WTC11 (cell line): ENCODE measurements around the gene ZNF850.

Experiments
- CBFB ChIP-seq: sonication (generic); formaldehyde crosslinking; IDR thresholded peaks from 2 replicates; pipeline ENCODE4 v1.8.1; 2022; ENCODE audit warnings: mild to moderate bottlenecking, low read depth, missing genetic modification reagents
- CTCF ChIP-seq: fragments of 200-600 bp; IDR thresholded peaks from 2 replicates; pipeline ENCODE4 v1.8.0; 2022; ENCODE audit warnings: antibody characterized with exemption
- ETV6 ChIP-seq: sonication (generic); formaldehyde crosslinking; IDR thresholded peaks from 2 replicates; pipeline ENCODE4 v1.8.1; 2022; ENCODE audit warnings: mild to moderate bottlenecking, missing genetic modification reagents
- ZNF416 ChIP-seq: fragments of 250-450 bp; sonication (Bioruptor Pico); IDR thresholded peaks from 2 replicates; pipeline ENCODE4 v1.9.0; 2021; ENCODE audit warnings: mild to moderate bottlenecking, inconsistent platforms
- ZNF423 ChIP-seq: fragments of 250-450 bp; sonication (Bioruptor Pico); IDR thresholded peaks from 2 replicates; pipeline ENCODE4 v2.1.2; 2022; ENCODE audit warnings: mild to moderate bottlenecking, moderate library complexity

GRCh38 chr19:36688058-36688457, 84.5 kb downstream of the ZNF850 start:
- TF ChIP-seq CTCF (no peak), ZNF423 (CRISPR knock-in tag) (no peak), CBFB (CRISPR knock-in tag) (no peak), ZNF416 (CRISPR knock-in tag) (no peak), ETV6 (CRISPR knock-in tag) (no peak)
